HG02885 (cell line): ENCODE results near the gene MYD88.

Experiments
- ATAC-seq: cut with Tn5 transposase; IDR thresholded peaks from one replicate; pipeline ENCODE4 v1.9.1; 2021; ENCODE audit warnings: mild to moderate bottlenecking; ENCODE audit not compliant: unreplicated experiment, poor library complexity

MYD88 gene

GRCh38 chr3:38111696-38112377, 26.6 kb upstream of the MYD88 start:
- ATAC-seq, result no peak

GRCh38 chr3:38112378-38112761, 26.1 kb upstream of the MYD88 start:
- ATAC-seq, result no peak

GRCh38 chr3:38114052-38114874, 24.2 kb upstream of the MYD88 start:
- no peak for ATAC-seq

GRCh38 chr3:38114875-38115644, 23.4 kb upstream of the MYD88 start:
- no peak for ATAC-seq

GRCh38 chr3:38115645-38116427, 22.6 kb upstream of the MYD88 start:
- ATAC-seq, result no peak

DNA sequence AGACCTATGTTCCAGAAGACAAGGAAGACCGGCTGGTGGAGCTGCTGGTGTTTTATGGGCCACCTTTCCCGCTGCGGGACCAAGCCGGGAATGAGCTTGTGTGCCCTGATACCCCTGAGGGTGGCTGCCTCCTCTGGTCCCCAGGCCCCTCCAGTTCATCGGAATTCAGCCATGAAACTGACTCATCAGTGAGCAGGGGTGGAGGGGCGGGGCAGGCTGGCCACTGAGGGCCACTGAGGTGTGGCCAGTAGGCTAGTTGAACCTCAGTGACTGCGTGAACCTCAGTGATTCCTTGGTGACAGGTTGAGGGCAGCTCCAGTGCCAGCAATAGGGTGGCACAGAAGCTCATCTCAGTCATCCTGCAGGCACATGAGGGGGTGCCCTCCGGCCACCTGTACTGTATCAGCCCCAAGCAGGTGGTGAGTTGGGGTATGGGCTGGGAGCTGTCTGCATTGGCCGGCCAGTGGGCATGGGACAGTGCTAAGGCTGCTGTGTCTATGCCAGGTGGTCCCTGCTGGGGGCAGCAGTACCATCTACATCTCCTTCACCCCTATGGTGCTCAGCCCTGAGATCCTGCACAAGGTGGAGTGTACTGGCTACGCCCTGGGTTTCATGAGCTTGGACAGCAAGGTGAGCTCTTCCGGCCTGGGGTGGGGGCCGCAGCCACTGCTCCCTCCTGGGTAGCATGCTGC, 21.8 kb upstream of the MYD88 start:
- ATAC-seq, result no peak

DNA sequence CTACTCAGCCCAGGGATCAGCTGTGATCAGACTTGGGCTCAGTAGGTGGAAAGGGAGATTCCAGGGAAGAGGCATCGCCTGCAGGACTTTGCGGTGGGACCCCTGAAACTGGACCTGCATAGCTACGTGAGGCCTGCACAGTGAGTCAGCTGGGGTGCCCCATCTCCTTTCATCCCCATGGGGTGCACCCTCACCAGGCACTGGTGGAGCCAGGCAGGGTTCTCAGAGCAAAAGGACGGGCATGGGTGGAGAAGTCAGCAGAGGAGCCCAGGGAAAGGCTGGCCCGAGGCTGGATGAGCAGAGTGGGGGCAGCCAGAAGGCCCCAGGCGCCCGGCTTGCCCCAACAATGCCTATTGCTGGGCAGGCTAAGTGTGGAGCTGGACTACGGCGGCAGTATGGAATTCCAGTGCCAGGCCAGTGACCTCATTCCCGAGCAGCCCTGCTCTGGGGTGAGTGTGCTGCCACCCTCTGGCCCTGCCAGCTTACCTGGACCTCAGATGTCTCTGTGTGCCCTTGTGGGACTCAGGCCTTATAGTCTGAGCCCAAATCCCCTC, 21.2 kb upstream of the MYD88 start:
- no peak for ATAC-seq

DNA sequence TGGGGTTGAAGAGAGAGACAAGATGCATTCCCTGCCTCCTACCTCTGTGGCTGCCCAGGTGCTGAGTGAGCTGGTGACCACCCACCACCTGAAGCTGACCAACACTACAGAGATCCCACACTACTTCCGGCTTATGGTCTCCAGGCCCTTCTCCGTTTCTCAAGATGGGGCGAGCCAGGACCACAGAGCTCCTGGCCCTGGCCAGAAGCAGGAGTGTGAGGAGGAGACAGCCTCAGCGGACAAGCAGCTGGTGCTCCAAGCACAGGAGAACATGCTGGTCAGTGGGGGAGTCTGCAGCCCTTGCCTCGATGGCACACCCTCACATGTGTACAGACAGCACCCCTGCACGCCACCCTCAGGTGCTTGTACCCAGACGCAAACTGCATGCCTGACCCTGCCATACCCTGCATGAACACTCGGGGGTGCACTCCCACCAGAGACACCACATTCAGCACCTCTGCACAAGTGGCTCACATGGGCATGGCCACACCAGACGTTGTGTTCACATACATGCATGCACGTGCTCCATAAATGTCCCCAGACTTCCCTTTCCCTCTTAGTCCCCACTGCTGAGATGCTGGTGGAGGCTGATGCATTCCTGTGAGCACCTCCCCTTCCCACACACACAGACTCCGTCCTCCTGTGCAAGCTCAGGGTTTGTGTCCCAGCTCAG, 20.6 kb upstream of the MYD88 start:
- peak; percentile 71 for ATAC-seq

GRCh38 chr3:38118421-38119247, 19.8 kb upstream of the MYD88 start:
- ATAC-seq, result no peak

GRCh38 chr3:38119248-38119544, 19.3 kb upstream of the MYD88 start:
- ATAC-seq, result no peak

GRCh38 chr3:38119821-38120692, 18.4 kb upstream of the MYD88 start:
- no peak for ATAC-seq

- ATAC-seq, result no peak
Observed at GRCh38 chr3:38120693-38121450, 17.6 kb upstream of the MYD88 start.

- ATAC-seq, result no peak
Observed at GRCh38 chr3:38121451-38121831, 17.0 kb upstream of the MYD88 start.

- ATAC-seq, result no peak
Observed at GRCh38 chr3:38121832-38122461, 16.5 kb upstream of the MYD88 start.

DNA sequence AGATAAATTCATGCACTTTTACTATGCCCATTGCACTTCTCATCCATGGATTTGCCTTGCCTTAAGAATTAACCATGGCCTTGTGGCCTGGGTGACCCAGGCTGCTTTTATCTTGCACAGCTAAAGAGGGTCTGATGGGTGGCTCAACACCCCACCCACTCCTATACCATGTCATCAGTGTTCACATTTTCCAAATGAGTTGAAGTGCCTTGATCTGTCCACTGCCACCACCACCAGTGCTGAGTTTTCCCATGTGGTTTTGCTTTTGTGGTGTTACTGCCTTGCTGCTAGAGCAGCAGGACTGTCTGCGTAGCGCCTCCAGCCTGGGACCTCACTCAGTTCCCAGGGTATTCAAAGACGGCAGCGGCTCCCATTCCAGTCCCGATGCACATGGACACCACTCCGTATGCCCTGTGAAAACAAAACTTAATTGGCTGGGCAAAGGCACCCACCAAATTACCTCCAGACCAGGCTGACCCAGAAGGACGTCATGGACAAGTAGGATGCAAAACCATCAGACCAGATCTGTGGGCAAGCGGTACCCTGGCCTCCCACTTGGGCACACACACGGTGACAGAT, 15.7 kb upstream of the MYD88 start:
- no peak for ATAC-seq
